HG02763 (cell line): ENCODE results near the gene MED26.
"Not testable (repeated sequence)": the region's sequence is repeated elsewhere in the genome, so short reads cannot be mapped to it uniquely, and the experiment has no call there.

Experiments
- ATAC-seq: cut with Tn5 transposase; IDR thresholded peaks from one replicate; pipeline ENCODE4 v1.9.1; 2021; ENCODE audit warnings: mild to moderate bottlenecking, moderate library complexity; ENCODE audit not compliant: unreplicated experiment

MED26 gene

DNA sequence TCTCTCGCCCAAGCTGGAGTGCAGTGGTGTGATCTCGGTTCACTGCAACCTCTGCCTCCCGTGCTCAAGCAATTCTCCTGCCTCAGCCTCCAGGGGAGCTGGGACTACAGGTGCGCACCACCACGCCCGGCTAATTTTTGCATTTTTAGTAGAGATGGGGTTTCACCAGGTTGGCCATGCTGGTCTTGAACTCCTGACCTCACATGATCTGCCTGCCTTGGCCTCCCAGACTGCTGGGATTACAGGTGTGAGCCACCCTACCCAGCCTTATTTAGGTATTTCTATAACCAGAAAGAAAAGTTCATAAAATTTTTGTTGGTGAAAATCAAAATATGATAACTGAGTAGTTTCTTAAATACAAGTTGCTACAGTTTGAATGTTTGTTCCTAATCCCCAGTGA is 84.3 kb downstream of the MED26 start:
- ATAC-seq = not testable (repeated sequence)

DNA sequence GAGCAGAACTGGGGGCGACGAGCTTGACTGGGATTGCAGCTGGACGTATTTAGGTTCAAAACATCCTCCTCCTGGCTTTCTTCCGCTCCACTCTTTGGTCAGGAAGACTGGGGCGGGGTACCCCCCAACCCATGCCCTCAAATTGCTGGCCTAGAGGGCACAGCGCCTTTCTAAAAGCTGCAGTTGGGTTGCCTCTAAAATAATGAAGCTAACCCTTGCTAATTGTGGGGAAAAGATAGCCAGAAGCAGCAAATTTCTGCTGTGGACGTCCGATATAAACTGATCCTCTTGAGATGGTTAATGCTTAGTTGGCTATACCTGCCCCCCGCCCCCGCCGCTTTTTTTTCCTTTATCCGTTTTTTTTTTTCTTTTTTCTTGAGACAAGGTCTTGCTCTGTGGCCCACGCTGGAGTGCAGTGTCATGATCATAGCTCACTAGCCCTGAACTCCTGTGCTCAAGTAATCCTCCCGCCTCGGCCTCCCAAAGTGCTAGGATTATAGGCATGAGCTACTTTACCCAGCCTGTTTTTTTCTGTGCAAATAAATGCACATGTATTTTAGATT is 85.0 kb downstream of the MED26 start:
- ATAC-seq = no peak

- ATAC-seq = peak; percentile 87
These were observed 85.7 kb downstream of the MED26 start, which contains the start of gene CHERP for GRCh38 chr19:16542045-16542909. CHERP (minus strand) TSS chr19:16542437; CDS start chr19:16542378, 59 bp downstream.

DNA sequence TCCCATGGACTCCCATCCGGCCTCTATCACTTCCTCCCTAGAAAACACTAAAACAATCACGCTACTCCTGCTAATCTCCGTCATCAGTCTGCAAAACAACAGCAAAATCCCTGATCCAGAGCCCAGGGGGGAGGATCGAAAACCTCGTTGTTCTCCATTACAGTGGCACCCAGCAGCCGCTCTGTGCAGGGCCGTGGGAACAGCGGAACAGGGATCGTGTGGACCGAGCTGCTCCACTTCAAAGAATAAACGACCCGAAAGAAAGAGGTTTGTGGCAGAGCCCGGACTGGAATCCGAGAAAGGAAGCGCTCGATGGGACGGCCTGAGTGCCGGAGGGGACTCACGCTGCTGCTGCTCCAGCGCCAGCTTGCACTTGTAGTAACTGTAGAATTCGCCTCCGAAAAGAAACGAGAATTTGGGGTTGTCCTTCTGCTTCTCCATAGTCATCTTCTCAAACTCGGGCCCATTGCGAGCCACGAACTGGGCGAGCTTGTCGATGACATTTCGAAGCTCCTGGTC is 86.4 kb downstream of the MED26 start:
- ATAC-seq = no peak

GRCh38 chr19:16540948-16541347 is 87.1 kb downstream of the MED26 start:
- no peak for ATAC-seq

- no peak for ATAC-seq
These were observed 90.9 kb downstream of the MED26 start for GRCh38 chr19:16537111-16537510.

DNA sequence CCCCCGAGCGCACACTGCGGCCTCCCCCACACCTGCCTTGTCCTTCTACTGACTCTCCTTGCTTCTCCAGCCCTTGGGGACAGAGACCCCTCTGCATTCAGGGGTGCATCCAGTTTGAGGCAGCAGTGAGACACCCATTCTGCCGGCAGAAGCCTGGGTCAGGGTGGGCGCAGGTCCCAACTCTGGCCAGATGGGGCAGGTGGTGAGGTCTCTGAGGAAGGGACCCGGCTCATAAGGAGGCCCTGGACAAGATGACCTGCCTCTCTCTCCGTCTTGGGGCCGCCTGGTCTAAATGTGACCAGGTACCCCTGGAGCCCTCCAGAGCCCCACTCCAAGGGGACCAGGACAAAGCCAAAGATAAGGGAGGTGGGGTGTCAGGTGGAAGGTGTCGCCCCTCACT is 91.9 kb downstream of the MED26 start:
- no peak for ATAC-seq

- ATAC-seq = no peak
These were observed 92.6 kb downstream of the MED26 start for GRCh38 chr19:16535381-16535780.

GRCh38 chr19:16532440-16533234 is 95.4 kb downstream of the MED26 start:
- no peak for ATAC-seq

- no peak for ATAC-seq
These were observed 96.7 kb downstream of the MED26 start for GRCh38 chr19:16531380-16531669.

DNA sequence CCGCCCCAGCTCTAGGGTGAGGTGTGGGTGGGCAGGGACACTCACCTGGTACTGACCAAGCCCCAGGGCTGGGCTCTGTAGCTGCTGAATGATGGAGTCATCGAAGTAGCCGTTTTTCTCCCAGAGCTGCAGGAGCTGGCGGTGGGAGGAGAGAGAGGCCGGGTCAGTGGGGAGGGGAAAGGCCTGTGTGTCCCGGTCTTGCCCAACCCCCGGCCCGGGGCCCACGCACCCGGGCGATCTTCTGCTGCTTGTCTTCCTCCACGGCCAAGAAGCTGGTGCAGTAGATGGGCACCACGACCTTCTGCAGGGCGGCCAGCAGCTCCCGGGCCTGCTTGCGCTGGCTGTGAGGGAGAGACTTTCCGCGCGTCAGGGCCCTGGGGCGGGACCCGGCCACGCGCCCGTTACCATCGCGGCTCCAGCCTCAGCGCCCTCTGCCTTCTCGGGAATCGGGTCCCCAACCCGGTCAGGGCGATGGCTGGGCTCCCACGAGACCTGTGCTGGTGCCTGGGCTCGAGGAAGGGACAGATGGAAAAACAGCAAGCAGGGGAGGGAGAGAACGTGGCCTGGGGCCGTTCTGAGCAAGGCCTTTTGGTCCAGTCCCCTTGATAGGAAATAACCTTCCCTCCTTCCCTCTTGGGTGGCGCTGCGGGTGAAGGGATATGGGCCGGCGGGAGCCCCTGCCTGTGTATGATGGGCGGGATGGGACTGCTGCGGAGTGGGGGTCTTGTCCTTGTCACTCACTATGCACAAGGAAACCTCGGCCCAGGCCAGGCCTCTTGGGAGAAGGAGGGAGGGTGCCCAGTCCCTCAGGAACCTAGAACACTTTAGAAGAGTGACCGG is 97.2 kb downstream of the MED26 start:
- ATAC-seq = no peak

DNA sequence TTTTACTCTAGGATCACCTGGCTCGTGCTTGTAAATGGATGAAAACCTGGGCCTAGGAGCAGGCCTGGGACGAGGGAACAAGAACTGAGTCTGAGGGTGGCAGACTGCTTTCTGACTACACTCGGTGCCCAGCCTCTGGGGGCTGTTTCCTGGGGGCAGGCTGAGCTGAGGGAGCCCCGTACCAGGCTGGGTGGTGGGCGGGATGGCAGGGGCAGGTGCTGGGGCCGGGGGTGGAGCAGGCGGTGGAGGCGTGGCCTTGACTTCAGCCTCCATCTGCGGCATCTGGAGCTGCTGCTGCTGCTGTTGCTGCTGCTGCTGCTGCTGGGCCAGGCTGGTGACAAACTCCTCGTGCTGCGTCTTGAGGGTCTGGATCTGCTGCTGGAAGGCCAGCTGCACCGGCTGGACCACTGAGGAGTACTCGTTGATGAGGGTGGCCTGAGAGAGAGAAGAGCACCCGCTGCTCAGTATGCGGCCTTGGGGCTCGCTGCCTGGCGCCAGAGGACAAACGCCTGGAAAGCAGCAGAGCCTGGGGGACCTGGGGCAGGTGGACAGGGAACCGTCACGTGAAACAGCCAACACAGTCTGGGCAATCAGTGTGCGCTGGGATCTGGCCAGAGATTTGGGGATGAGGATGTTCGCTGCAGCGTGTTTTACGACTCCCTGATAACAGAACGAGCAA is 98.4 kb downstream of the MED26 start:
- ATAC-seq = no peak

- no peak for ATAC-seq
These were observed 100.0 kb downstream of the MED26 start for GRCh38 chr19:16527971-16528521.

DNA sequence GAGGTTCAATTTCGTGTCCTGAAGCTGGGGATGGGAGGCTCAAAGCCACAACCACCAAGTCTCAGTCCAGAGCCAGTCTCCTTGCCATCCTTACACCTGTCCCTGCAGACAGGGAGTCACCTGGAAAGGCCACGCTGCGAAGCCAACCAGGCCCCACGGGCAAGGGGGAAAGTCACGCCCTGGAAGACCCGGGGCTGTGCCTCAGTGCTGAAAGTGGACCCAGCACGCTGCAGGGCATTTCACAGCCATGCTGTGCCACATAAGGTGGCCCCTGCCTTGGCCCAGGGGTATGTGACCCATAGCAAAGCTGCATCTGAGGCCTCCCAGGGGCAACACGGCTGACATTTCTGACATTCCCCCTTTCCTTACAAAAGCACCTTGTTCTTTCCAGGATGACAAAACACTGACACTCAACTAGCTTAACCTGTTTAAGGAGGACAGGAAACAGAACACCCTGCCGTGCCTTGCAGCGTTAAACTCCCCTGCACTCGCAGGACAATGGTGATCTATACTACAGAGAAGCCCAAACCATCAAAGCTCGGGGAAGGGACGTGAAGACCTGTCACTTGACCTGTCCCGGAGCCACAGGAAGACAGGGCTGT is 100.6 kb downstream of the MED26 start:
- no peak for ATAC-seq

- ATAC-seq = no peak
These were observed 102.1 kb downstream of the MED26 start for GRCh38 chr19:16525751-16526481.

- ATAC-seq = no peak
These were observed 102.8 kb downstream of the MED26 start for GRCh38 chr19:16524991-16525734.
